CD4-positive, alpha-beta T cell treated with Interleukin-4 for 4 hours (primary cell): ENCODE data around the gene DMRTB1.

Experiments used
- DNase-seq: peaks from one replicate; pipeline ENCODE4 v3.0.0-alpha.2; 2020

DMRTB1 gene

GRCh38 chr1:53438427-53439336 is 20.5 kb upstream of the DMRTB1 start:
- no peak for DNase-seq

DNA sequence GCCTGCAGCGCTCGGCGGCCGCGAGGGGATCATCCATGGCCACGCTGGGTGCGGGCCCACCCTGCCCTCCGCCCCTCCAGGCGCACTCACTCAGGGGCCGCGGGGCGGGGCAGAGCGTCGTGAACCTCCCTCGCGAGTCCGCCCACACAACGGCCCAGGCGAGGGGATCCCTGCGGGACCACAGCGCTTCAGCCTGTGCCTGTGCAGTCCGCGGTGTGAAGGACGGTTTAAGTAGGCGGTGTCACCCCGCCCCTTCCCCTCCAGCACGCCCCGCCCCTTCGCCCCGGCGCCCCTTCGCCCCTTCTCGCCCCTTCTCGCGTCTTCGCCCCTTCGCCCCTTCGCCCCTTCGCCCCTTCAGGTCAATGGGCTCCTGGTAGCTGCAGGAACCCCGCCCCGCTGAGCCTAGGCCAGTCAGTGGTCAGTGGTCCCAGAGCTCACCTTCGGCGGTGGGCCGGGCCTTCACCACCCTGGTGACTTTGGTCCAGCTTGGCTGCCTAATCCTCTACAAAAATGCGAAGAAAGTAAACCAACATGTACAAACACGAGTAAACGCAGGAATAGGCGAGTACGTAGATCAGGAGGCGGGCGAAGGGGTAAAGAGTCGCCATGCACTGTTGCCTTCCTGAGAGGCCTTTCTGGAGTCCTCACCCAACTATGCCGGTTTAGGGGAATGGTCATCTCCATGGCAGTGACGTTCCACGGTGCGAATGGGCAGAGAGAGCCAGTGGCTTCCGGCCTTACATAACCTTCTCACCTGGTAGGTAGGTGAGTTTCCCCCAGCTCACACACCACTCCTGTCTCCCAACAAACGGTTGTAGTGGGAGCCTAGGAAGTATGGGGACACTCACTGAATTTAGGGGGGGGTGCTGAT is 19.6 kb upstream of the DMRTB1 start:
- no peak for DNase-seq

GRCh38 chr1:53440633-53441032 is 18.6 kb upstream of the DMRTB1 start:
- DNase-seq = no peak

DNA sequence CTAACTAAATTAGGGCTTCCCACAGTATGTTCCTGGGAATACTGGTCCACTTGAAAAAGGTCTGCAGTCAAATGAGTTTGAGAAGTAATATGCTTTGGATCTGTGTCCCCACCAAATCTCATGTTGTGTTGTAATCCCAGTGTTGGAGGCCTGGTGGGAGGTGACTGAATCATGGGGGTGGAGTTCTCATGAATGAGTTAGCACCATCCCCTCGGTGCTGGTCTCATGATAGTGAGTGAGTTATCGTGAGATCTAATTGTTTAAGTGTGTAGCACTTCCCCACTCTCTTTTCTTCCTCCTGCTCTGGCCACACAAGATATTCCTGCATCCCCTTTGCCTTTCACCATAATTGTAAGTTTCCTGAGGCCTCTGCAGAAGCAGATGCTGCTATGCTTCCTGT is 16.9 kb upstream of the DMRTB1 start:
- DNase-seq = no peak

GRCh38 chr1:53446051-53446450 is 13.1 kb upstream of the DMRTB1 start:
- DNase-seq = no peak

GRCh38 chr1:53447413-53447812 is 11.8 kb upstream of the DMRTB1 start:
- no peak for DNase-seq

GRCh38 chr1:53448241-53448841 is 10.9 kb upstream of the DMRTB1 start:
- no peak for DNase-seq

DNA sequence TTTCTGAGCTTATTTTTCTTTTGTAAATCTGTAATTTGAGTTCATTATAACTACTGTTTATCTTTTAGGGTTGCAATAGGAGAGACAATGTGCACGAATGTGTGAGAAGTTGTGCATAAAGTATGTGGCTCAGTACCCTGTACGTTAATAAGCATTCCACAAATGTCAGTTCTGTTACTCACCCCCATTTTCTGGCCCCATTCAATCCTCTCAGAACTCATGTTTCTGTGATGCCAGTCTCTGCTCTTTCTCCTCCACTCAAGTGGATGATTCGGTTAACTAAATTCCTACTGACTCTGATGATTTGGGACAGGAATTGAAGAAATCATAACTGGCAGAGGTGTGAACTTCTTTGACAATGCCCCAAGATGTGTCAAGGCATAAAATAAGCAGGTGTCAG is 10.2 kb upstream of the DMRTB1 start:
- no peak for DNase-seq

- DNase-seq = no peak
These were observed 9.5 kb upstream of the DMRTB1 start for GRCh38 chr1:53449693-53450092.

DNA sequence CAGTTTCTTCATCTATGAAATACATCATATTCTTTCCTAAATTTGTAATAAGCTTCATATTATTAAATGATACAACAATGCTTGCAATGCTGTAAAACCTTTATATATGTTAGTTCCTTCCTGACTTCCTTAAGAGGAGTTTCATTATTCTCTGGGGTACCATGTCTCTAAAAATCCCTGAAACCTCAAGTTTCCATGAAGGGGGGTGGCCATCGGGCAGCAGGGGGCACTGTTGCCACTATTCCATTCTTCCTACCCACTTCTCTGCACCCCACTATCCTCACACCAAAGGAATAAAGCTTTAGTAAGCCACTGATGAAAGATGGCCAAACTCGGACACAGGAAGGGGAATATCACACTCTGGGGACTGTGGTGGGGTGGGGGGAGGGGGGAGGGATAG is 9.0 kb upstream of the DMRTB1 start:
- DNase-seq = no peak

- DNase-seq = no peak
These were observed 5.2 kb upstream of the DMRTB1 start for GRCh38 chr1:53454019-53454418.

- no peak for DNase-seq
These were observed 3.7 kb upstream of the DMRTB1 start for GRCh38 chr1:53455364-53455991.

DNA sequence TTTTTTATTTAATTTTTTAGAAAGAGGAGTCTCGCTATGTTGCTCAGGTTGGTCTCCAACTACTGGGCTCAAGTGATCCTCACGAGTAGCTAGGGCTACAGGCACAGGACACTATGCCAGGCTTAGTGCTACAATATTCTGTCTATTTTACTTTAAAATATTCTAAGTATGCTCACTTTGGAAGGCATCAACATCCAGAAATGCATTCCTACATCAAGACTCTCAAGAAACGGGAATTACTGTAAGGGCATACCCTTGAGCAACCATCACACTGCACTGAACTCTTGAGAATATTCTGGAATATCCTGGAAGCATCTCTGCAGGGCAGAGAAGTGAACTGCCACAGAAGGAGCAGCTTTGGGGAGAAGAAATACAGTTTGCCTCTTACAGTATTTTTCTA is 565 bp upstream of the DMRTB1 start:
- DNase-seq = no peak

DNA sequence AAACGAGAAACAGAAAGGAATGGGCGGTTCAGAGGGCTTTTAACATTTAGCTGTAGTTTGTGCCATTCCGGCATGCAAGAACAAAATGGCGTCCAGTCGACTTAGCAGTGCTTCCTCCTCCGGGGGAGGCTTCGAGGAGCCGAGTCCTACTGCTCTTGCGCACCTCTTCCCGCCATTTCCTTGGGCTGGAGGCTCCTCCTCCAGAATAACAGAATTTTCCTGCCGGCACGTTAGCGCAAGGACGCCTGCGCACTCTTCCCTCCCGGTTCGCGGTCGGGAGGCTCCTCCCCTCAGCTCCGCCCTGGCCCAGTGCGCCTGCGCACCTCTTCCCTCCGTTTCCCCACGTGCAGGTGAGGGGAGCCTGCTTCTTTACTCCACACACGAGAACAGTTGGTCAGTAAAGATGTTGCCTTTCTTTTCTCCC is 1.0 kb downstream of the DMRTB1 start:
- no peak for DNase-seq

DNA sequence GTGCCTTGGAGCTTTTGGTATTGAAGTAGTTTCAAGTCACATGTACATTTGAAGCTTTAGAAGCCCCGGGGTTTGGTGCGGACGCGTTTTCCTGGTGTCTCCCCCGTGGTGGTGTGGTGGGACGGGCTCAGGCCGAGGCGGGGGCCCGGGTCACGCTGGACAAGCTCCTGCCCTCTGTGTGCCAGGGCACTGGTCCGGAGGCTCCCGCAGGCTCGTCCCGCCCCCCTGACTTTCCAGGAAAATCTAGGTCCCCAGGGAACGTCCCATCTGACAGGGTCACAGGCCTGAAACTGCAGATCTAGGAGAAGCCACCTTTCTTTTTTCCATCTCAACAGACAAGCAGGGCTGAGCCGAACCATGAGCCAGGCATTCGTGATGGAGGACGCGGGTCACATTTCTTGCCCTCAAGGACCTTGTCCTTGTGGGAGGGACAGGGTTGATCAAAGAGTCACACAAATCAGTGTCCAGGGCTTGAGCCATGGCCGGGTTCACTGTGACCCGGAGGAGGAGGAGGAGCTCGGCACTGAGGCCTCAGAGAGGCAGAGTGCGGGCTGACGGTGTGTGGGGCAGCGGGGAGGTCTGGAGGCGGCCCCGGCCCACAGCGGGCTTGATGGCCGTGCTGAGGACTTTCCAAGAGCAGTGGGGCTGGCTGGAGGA is 1.6 kb downstream of the DMRTB1 start:
- DNase-seq = no peak

GRCh38 chr1:53461323-53462044 is 2.3 kb downstream of the DMRTB1 start:
- no peak for DNase-seq

DNA sequence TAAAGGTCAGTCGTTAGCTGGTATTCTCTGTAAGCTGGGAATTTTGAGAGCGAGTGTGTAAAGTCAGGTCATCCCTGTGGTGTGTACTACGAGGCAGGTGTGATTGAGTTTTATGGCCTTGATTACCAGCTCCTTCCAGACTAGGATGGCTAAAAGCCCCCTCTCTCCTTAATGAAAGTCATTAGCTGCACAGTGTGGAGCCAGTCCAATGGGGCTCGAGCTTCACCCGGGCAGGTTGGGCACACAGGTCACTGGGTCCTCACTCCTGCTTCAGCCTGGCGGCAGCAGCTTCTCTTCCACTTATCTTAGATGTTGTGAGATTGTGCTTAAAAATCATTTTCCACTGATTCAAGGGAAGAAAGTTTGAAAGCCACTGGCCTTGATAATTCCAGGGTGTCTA is 3.0 kb downstream of the DMRTB1 start:
- DNase-seq = no peak

- DNase-seq = no peak
These were observed 3.7 kb downstream of the DMRTB1 start for GRCh38 chr1:53462769-53463501.

DNA sequence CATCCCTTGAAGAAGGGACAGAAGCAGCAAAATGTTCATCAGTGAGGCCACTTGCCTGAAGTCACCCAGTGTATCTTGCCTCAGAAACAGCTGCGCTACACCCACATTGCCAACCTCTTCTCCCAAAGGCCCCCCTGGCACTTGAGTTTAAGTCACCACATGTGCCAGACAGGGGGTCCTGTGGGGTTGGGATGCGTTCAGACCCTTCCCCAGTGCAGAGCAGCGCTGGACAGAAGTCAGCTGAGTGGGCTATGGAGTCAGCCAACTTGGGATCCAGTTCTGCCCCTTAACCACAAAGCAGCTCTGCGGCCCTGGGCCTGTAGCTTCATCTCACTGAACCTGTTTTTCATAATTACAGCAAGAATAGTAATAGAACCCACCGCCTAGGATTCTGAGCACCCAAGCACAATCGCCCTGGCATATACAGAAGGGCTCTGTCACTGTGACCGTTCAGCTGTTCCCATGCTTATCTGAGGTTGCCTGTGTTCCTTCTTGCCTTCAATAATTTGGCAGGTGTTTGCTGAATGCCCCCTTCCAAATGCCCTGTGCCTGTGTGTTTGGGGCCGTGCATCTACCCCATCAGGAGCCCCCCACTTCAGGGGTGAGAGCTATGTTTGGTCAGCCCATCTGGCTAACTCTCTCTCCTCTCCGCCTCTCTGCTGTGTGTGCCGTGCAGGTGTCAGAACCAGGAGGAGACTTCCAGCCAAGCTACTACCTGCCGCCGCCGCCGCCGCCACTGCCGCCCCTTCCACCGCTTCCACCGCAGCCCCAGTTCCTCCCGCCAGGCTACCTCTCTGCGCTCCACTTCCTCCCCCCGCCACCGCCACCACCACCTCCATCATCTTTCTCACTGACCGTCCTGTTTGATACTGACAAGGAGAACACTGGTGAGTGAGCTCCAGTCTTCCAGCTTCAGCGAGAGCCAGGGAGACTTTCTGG is 5.0 kb downstream of the DMRTB1 start:
- no peak for DNase-seq
